ENCODE results near the gene PALLD.
A peak's percentile ranks its signal among the peaks of the same experiment; 100 is the strongest.
"Not testable (repeated sequence)": the region's sequence is repeated elsewhere in the genome, so short reads cannot be mapped to it uniquely, and the experiment has no call there.

The PALLD gene

DNA sequence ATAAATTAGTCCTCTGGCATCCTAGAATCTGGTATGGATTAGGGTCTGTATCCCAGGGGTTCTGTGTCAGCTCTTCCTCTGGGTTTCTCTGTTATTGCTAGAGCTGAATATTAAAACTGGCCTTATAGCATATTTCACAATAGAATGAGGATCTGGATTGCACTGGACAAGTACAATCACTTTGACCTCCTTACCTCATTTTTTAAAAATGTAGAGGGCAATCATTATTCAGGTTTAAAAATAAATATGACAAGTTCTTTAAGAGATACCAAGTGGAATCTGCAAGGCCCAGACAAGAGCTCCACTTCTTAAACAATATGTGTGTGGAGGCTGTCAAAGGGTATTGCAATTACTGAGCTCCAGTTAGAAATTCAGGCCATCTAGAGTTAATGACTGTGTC lies 1.4 kb downstream of the PALLD start:
- peak in 1 of 2 donors; percentile 41 for DNase-seq

- DNase-seq: no peak
Measured at GRCh38 chr4:168499241-168499640, 2.4 kb downstream of the PALLD start.

DNA sequence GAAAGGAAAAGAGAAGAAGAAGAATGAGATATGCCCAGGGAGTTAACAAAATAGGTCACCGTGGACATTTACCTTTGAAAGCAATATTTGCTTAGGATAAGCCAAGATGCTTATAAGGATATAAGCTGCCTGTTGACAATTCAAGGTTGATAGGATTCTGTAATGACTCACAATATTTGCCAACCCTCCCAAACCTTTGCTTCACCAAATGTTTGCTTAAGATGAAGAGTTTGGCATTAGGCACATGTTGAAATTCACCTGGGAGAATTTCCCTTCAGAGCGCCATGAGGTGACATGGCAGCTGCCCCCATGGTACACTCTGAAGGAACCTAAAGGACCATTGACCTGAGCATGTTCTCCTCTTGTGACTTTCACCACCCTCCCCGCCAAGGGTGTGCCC lies 4.6 kb downstream of the PALLD start:
- no peak for DNase-seq

DNA sequence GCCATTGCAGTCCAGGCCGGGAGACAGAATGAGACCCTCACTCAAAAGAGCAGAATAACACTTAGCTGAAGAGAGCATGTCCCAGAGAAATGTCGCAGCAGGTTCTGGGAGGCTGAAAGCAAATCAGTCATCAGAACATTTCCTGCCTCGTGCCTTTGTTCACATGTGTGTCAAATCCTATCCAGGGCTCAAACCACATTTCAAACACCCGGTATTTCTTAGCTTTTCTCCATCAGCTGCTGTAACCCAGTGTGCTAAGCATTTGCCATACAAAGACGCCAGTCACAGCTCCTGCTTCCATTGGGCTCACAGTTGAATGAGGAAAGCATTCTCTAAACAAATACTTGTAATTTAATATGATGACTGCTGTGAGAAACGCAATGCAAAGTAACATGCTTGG lies 6.0 kb downstream of the PALLD start:
- peak in 1 of 2 donors; percentile 25 for DNase-seq

- DNase-seq: peak; percentile 92 to 97
Measured at GRCh38 chr4:168503652-168504362, 7.0 kb downstream of the PALLD start.

- DNase-seq: no peak
Measured at GRCh38 chr4:168504526-168504925, 7.7 kb downstream of the PALLD start.

GRCh38 chr4:168506014-168506413 lies 9.2 kb downstream of the PALLD start:
- peak; percentile 21 to 66 for DNase-seq

GRCh38 chr4:168507178-168507815 lies 10.4 kb downstream of the PALLD start:
- peak; percentile 18 to 20 for DNase-seq

DNA sequence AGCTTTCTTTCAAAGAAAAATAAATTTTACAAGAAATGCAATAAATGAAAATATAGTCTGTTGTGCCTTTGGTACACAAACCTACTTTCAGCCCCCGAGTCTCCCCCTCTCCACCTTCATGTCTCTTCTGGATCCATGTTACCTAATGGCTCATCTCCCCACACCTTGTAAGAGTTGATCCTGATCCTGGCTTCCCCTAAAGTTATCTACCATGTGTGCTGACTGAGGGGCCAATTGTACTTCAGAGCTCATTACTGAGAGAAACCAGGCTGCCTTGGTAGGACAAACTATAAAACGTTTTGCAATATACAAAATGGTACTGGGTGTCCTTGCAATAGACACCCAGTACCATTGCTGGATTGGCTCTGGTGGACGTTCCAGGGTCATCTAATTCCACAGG lies 11.8 kb downstream of the PALLD start:
- no peak for DNase-seq

GRCh38 chr4:168509786-168510185 lies 12.9 kb downstream of the PALLD start:
- DNase-seq: peak; percentile 83 to 98

- DNase-seq: no peak
Measured at GRCh38 chr4:168511780-168512489, 15.1 kb downstream of the PALLD start.

- not testable (repeated sequence) for DNase-seq
Measured at GRCh38 chr4:168513826-168514225, 17.0 kb downstream of the PALLD start.

- peak; percentile 7 to 60 for DNase-seq
Measured at GRCh38 chr4:168514249-168514852, 17.5 kb downstream of the PALLD start.

DNA sequence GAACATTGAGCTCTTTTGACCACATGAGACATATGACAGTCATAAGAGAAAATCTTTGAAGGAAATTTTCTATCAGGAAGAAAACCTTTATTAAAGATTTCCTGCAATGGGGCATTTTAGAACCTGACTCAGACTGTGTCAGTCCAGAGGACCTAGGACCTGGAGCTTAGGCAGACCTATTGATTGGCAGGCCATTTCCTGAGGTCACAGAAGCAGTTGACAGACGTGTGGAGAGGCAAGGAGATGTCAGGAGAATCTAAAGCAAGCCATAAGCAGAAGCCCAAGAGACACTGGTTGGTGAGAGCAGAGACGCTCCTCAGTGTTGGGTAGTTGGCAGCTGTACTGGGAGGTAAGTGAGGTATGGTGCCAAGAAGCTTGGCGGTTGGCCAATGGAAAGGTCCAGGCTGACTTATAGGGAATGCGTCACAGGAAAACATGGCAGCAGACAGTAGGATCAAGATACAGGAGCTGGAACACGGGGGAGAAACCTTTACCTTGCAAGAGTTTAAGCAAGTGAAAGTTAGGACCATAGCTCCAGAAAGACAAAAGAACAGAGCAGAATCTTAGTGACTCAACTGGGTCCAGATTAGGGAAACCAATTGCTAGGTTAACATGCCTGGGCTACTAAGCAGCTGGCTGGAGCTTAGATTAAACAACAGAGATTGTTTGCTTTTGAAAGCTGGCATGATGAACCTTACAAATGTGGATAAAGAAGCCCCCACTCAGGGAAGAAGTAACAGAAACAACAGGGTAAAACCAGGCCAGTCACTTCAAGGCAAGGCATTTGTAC lies 18.6 kb downstream of the PALLD start:
- DNase-seq: no peak

- DNase-seq: no peak
Measured at GRCh38 chr4:168516841-168517240, 20.0 kb downstream of the PALLD start.

DNA sequence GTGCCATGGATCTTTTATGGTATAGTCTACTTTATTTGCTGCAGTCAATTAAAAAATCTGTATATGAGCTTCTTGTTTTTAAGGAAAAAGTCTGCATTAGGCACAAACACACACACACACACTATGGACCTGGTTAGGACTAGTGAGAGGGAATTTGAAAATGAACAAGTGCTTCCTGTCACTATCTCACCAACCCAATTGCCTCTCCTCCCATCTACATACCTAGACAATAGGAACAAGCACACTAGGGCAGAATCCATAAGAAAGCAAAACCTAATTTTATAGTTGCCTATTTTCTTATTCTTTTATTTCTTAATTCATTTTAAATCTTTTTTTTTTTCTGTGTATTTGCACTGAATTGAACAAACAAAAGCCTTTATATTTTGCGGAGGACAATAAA lies 22.7 kb downstream of the PALLD start:
- no peak for DNase-seq

- no peak for DNase-seq
Measured at GRCh38 chr4:168521721-168522120, 24.9 kb downstream of the PALLD start.

GRCh38 chr4:168522356-168522755 lies 25.5 kb downstream of the PALLD start:
- no peak for DNase-seq

DNA sequence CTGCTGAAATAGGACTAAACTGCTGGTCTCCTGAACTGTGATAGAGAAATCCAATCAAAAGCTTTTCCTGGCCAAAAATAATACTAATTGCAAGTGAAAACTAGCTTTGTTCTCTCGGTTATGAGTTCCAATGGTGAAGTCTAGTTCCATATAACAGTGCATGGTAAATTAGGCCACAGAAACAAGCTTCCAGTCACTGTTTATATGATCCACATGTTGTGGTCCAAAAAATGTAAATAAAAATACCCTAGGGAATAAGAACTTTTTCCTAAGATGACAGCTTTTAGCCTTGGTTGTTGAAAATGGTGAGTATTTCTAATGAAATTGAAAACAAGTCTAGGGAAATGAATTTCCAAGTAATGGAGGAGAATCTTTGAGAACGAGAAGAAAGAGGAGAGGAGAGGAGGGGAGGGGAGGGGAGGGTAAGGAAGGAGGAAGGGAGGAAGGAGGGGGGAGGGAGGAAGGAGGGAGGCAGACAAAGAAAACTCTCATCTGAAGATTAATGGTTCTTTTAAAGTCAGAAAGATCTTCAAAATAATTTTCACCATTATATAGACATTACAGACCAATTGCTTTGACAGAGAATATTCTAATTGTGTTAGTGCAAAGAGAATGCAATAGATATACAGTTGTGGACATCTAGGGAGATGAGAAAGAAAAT lies 26.1 kb downstream of the PALLD start:
- DNase-seq: no peak

DNA sequence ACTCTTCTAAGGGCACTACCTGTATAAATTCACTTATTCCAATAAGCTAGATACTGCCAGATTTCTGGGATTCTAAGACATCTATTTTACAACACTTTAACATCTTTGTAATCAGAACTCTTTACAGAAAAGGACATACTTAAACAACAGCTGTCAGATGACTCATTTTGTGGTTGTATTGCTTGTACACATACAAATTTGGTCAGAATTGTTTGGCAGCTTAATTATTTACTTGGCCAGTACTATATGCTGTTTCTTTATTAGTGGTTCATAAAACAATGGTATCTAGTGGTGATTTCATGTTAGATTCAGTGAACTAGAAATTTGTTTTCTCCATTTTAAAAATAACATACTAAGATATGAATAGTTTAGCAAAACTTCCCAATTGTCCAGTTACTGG lies 27.2 kb downstream of the PALLD start:
- DNase-seq: no peak

DNA sequence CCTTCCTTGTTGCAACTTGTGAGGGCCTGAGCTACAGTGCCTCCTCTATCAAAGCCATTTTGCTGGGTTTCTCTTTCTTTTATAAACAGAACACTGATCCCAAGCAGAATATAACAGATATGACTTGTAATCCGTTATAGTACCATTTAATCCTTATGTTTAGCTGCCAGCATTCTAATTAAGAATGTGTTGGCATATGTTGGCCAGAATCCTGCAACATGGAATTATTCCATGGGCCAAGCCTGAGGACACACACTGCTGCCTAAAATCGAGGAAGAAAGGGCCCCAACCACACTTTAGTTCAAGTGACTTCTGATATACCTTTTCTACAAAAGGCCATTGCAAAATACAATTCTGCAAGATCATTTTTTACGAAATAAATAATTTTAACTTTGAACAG lies 28.0 kb downstream of the PALLD start:
- no peak for DNase-seq

DNA sequence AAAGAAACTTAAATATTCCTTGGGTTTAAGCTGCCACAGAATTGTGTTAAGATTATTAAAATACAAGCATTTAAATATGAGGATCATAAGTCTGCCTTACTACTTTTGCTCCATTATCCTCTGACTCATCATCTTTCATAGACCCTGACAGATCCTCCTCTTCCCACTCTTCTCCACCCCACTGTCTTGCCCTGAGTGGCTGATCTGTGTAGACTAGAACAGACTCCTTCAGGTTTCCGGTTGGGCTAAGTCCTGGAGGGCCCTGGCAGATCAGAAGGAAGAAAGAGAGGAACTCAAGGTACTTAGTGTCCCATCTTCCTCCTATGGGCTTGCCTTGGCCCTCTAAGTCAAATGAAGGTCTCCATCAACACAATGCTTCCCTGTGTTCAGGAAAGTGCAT lies 30.7 kb downstream of the PALLD start:
- DNase-seq: no peak
